BE2C (cell line): ENCODE results near the gene DBP.

Source experiments
- DNase-seq: peaks from one replicate; pipeline ENCODE4 v3.0.0-alpha.2; 2020
- H3K27me3 ChIP-seq: fragments of 250-450 bp; sonication (Bioruptor Pico); 2 replicates; pipeline ENCODE4 v1.5.1; 2020; ENCODE audit warnings: mild to moderate bottlenecking
- H3K36me3 ChIP-seq: fragments of 250-450 bp; sonication (Bioruptor Pico); 2 replicates; pipeline ENCODE4 v1.5.1; 2020; ENCODE audit warnings: mild to moderate bottlenecking
- H3K4me1 ChIP-seq: fragments of 250-450 bp; sonication (Bioruptor Pico); 2 replicates; pipeline ENCODE4 v1.5.1; 2020
- H3K4me3 ChIP-seq: 2 replicates; pipeline ENCODE4 v1.5.1; 2011; ENCODE audit warnings: low read depth, low read length
- H3K9me3 ChIP-seq: fragments of 250-450 bp; sonication (Bioruptor Pico); 2 replicates; pipeline ENCODE4 v1.5.1; 2020
- TF ChIP-seq, protein P1 (sequence below): IDR thresholded peaks from 2 replicates; pipeline ENCODE4 v1.5.1; 2012; ENCODE audit warnings: mild to moderate bottlenecking, low read depth, low read length

The DBP gene

DNA sequence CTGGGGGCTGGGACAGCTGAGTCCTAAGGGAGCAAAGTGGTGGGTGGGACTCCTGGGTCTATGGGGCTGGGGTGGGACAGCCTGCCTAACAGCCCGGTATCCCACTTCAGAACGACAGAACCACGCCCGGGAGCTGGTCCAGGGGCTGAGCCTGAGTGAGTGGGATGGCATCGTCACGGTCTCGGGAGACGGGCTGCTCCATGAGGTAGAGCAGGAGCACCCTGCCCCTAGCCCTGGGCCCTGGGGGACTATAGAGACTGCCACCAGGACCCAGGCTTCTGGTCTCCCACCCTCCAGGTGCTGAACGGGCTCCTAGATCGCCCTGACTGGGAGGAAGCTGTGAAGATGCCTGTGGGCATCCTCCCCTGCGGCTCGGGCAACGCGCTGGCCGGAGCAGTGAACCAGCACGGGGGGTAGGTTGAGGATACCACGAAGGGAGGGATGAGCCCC, 9.3 kb downstream of the DBP start:
- Histone ChIP-seq H3K4me3 (no peak overlapping the region), H3K36me3 (no peaks in the 10 kb centered on the region), H3K4me1 (peaks cover 4% of the 10 kb centered on the region), H3K9me3 (no peaks in the 10 kb centered on the region), H3K27me3 (no peaks in the 10 kb centered on the region)
- no peak for DNase-seq
- TF ChIP-seq, protein P1, sequence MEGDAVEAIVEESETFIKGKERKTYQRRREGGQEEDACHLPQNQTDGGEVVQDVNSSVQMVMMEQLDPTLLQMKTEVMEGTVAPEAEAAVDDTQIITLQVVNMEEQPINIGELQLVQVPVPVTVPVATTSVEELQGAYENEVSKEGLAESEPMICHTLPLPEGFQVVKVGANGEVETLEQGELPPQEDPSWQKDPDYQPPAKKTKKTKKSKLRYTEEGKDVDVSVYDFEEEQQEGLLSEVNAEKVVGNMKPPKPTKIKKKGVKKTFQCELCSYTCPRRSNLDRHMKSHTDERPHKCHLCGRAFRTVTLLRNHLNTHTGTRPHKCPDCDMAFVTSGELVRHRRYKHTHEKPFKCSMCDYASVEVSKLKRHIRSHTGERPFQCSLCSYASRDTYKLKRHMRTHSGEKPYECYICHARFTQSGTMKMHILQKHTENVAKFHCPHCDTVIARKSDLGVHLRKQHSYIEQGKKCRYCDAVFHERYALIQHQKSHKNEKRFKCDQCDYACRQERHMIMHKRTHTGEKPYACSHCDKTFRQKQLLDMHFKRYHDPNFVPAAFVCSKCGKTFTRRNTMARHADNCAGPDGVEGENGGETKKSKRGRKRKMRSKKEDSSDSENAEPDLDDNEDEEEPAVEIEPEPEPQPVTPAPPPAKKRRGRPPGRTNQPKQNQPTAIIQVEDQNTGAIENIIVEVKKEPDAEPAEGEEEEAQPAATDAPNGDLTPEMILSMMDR, result no peak

DNA sequence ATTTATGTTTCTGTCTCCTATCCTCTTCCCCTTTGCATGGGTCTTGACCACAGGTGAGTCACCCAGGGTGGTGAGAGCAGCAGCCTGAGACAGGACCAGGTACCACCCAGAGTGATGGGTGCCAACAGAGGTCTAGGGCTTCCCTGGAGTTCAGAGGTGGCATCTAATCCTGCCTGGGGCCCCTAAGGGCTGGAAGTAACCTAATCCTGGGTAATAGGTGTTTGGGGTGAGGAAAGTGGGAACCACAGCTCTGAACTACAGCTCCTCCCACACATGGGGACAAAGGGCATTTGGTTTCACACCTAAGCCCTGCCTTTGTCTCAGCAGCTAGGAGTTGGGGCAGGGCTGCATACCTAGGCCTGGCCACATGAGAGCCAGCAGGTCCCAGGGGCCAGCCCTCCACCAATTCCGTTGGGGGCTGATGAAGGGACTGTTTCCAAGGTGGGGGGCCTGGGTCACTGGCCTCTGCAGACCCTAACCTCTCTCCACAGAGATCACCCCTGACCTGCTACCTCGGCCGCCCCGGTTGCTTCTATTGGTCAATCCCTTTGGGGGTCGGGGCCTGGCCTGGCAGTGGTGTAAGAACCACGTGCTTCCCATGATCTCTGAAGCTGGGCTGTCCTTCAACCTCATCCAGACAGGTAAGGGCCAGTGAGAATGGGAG, 9.8 kb downstream of the DBP start:
- Histone ChIP-seq H3K9me3 (no peaks in the 10 kb centered on the region), H3K4me1 (peaks cover 4% of the 10 kb centered on the region), H3K4me3 (no peak overlapping the region), H3K36me3 (no peaks in the 10 kb centered on the region), H3K27me3 (no peaks in the 10 kb centered on the region)
- TF ChIP-seq, protein P1, result no peak
- no peak for DNase-seq

DNA sequence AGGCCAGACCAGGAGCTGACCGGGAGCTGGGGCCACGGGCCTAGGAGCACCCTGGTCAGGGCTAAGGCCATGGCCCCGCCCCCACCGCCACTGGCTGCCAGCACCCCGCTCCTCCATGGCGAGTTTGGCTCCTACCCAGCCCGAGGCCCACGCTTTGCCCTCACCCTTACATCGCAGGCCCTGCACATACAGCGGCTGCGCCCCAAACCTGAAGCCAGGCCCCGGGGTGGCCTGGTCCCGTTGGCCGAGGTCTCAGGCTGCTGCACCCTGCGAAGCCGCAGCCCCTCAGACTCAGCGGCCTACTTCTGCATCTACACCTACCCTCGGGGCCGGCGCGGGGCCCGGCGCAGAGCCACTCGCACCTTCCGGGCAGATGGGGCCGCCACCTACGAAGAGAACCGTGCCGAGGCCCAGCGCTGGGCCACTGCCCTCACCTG, 11.3 kb downstream of the DBP start:
- H3K9me3 ChIP-seq, result no peaks in the 10 kb centered on the region
- H3K4me3 ChIP-seq, result no peak overlapping the region
- no peak for DNase-seq

DNA sequence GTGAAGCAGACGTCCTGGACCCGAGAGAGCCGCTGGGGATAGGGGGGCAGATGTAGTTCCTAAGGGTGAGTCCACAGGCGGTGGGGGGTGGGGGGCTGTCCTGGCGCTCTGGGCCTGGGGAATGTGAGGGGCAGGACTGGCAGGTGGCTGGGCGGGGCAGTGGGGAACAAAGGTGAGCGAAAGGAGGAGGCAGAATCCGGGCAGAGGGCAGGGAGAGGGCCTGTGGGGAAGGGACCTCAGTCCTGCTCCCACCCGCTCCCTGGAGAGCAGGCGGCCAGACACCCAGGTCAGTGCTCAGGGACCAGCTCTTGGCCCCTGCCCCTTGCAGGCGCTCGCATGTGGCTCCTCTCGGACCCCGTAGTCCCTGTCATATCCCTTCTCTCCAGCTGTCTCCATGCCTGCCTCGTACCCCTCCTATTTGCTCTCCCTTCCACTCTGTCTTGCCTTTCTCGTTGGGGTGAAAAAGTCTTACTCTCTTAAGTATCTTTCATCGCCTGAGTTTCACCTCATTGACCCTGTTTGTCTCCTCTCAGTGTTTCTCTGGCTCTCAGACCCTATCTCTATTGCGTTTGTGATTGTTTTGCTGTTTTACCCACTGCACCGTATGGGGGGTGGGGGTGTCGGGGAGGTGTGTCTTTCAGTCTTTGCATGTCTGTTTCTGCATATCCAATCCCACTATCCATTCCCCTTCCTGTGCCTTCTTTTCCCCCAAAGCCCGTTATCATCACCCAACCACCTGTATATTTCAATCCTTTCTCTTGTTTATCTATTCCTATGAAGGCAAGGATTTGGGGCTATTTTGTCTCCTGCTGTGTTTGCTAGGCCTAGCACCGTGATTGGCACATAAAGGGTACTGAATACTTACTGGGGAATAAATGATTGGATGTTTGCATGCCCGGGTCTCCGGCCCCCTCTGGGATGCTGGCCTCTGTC, 12.1 kb downstream of the DBP start:
- Histone ChIP-seq H3K4me3 (peak overlapping the region; percentile 78), H3K27me3 (no peaks in the 10 kb centered on the region), H3K4me1 (no peaks in the 10 kb centered on the region; the same call in 1 of the 2 replicates), H3K36me3 (no peaks in the 10 kb centered on the region), H3K9me3 (no peaks in the 10 kb centered on the region)
- TF ChIP-seq, protein P1, result no peak
- DNase-seq, result no peak

More for the DNA sequence above, 11.3 kb downstream of the DBP start:
- TF ChIP-seq, protein P1, result no peak
- no peaks in the 10 kb centered on the region for H3K36me3 ChIP-seq
- H3K4me1 ChIP-seq, result peaks cover 4% of the 10 kb centered on the region
- no peaks in the 10 kb centered on the region for H3K27me3 ChIP-seq

DNA sequence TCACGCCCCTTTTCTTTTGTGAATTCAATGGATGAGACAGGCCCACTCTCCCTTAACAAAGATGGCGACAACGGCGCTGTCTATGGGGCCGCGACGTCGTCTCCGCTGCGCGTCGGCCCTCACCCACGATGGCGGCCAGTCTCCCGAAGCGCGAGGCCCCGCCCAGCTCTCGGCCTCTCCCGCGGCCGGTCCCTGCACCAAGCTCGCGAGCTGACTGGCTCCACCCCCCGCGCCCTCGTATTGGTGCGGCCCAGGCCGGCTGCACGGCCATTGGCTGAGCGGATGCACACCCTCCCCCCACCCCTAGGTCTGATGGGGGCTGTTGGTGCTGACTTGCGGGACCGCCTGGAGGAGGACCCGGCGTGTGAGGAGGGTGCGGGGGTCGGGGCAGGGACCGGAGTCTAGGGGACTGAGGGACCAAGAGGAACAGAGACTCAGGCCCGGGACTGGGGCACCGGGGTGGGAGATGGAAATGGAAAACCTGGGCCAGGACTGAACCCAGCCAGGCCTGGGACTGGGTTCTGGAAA, 13.0 kb downstream of the DBP start:
- Histone ChIP-seq H3K4me3 (peak overlapping the region; percentile 78), H3K27me3 (no peaks in the 10 kb centered on the region), H3K4me1 (no peaks in the 10 kb centered on the region), H3K9me3 (no peaks in the 10 kb centered on the region), H3K36me3 (no peaks in the 10 kb centered on the region)
- peak; percentile 100 for DNase-seq
- TF ChIP-seq, protein P1, result no peak
